SK-N-SH treated with all-trans-retinoic acid at 6 μM for 48 hours (cell line): ENCODE results near the gene GUK1.

Experiments
- ATAC-seq: fragments of 200-7000 bp; cut with Tn5 transposase; 3 replicates; pipeline ENCODE4 v1.9.1; 2020; ENCODE audit warnings: mild to moderate bottlenecking, moderate library complexity
- ARNTL ChIP-seq: fragments of 450-650 bp; formaldehyde crosslinking; IDR thresholded peaks from 2 replicates; pipeline ENCODE4 v1.5.0; 2020; ENCODE audit warnings: low read depth, mild to moderate bottlenecking, moderate library complexity, borderline replicate concordance
- CREB5 ChIP-seq: fragments of 250-450 bp; sonication (Bioruptor Pico); IDR thresholded peaks from 2 replicates; pipeline ENCODE4 v1.5.1; 2020; ENCODE audit warnings: low read depth, mild to moderate bottlenecking, moderate library complexity
- CSDC2 ChIP-seq: fragments of 250-450 bp; sonication (Bioruptor Pico); IDR thresholded peaks from 2 replicates; pipeline ENCODE4 v1.5.0; 2020; ENCODE audit warnings: mild to moderate bottlenecking, moderate library complexity
- CSRNP3 ChIP-seq: fragments of 250-450 bp; sonication (Bioruptor Pico); IDR thresholded peaks from 2 replicates; pipeline ENCODE4 v1.5.1; 2021; ENCODE audit warnings: mild to moderate bottlenecking, moderate library complexity
- ESRRG ChIP-seq: fragments of 250-450 bp; sonication (Bioruptor Pico); IDR thresholded peaks from 2 replicates; pipeline ENCODE4 v1.6.1; 2021; ENCODE audit warnings: mild to moderate bottlenecking
- GLIS3 ChIP-seq: fragments of 250-450 bp; sonication (Bioruptor Pico); IDR thresholded peaks from 2 replicates; pipeline ENCODE4 v1.5.0; 2020; ENCODE audit warnings: mild to moderate bottlenecking, moderate library complexity
- ISL1 ChIP-seq: fragments of 250-450 bp; sonication (Bioruptor Pico); IDR thresholded peaks from 2 replicates; pipeline ENCODE4 v2.1.2; 2022; ENCODE audit warnings: mild to moderate bottlenecking, moderate library complexity
- OSR1 ChIP-seq: fragments of 250-450 bp; sonication (Bioruptor Pico); IDR thresholded peaks from 2 replicates; pipeline ENCODE4 v1.8.0; 2022; ENCODE audit warnings: moderate library complexity, mild to moderate bottlenecking, inconsistent platforms
- PATZ1 ChIP-seq: fragments of 250-450 bp; sonication (Bioruptor Pico); IDR thresholded peaks from 2 replicates; pipeline ENCODE4 v1.8.0; 2020; ENCODE audit warnings: mild to moderate bottlenecking, moderate library complexity, borderline replicate concordance
- PPARA ChIP-seq: fragments of 250-450 bp; sonication (Bioruptor Pico); IDR thresholded peaks from 2 replicates; pipeline ENCODE4 v1.5.0; 2020; ENCODE audit warnings: mild to moderate bottlenecking, borderline replicate concordance
- RARB ChIP-seq: fragments of 250-450 bp; sonication (Bioruptor Pico); IDR thresholded peaks from 2 replicates; pipeline ENCODE4 v1.8.0; 2021; ENCODE audit warnings: mild to moderate bottlenecking, moderate library complexity
- TCF4 ChIP-seq: fragments of 250-450 bp; sonication (Bioruptor Pico); IDR thresholded peaks from 2 replicates; pipeline ENCODE4 v1.8.0; 2021; ENCODE audit warnings: mild to moderate bottlenecking, moderate library complexity, borderline replicate concordance
- TOX ChIP-seq: fragments of 250-450 bp; sonication (Bioruptor Pico); IDR thresholded peaks from 2 replicates; pipeline ENCODE4 v1.8.0; 2021; ENCODE audit warnings: mild to moderate bottlenecking, moderate library complexity, borderline replicate concordance
- TSHZ2 ChIP-seq: fragments of 250-450 bp; sonication (Bioruptor Pico); IDR thresholded peaks from 2 replicates; pipeline ENCODE4 v1.5.0; 2020; ENCODE audit warnings: mild to moderate bottlenecking, moderate library complexity
- ZC3H10 ChIP-seq: fragments of 250-450 bp; sonication (Bioruptor Pico); IDR thresholded peaks from 2 replicates; pipeline ENCODE4 v1.5.1; 2021; ENCODE audit warnings: mild to moderate bottlenecking, moderate library complexity
- ZFP3 ChIP-seq: fragments of 250-450 bp; sonication (Bioruptor Pico); IDR thresholded peaks from 2 replicates; pipeline ENCODE4 v1.5.0; 2020; ENCODE audit warnings: mild to moderate bottlenecking, moderate library complexity
- ZNF565 ChIP-seq: fragments of 450-650 bp; formaldehyde crosslinking; conservative IDR thresholded peaks from 2 replicates; pipeline ENCODE4 v1.5.0; 2020; ENCODE audit warnings: low read depth, mild to moderate bottlenecking, moderate library complexity
- ZNF70 ChIP-seq: fragments of 450-650 bp; formaldehyde crosslinking; IDR thresholded peaks from 2 replicates; pipeline ENCODE4 v1.5.0; 2020; ENCODE audit warnings: mild to moderate bottlenecking, moderate library complexity
- ZNF8 ChIP-seq: fragments of 450-650 bp; formaldehyde crosslinking; IDR thresholded peaks from 2 replicates; pipeline ENCODE4 v1.5.0; 2020; ENCODE audit warnings: mild to moderate bottlenecking, moderate library complexity
- TF ChIP-seq, protein P1 (sequence below): fragments of 250-450 bp; sonication (Bioruptor Pico); IDR thresholded peaks from 2 replicates; pipeline ENCODE4 v1.8.0; 2021; ENCODE audit warnings: low read depth, mild to moderate bottlenecking, moderate library complexity, borderline replicate concordance

The GUK1 gene

DNA sequence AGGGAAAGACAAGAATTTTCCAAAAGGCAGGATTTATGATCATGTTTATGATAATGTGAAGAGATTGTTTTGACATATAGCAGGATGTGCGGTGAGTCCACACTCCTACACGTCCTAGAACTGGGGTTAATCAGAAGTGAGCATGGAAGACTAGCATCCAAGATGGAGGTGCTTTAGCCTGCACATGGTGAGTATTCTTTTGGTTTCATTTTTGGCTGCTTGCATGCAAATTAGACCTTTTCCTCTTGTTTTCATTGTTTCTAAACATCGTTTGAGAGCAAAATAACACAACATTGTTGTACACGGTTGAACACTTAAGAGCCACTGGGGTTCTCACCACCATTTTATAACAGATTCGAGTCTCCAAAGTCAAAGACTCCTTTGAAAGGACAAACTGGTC lies 14.9 kb upstream of the GUK1 start (continued):
- TF ChIP-seq, protein P1, sequence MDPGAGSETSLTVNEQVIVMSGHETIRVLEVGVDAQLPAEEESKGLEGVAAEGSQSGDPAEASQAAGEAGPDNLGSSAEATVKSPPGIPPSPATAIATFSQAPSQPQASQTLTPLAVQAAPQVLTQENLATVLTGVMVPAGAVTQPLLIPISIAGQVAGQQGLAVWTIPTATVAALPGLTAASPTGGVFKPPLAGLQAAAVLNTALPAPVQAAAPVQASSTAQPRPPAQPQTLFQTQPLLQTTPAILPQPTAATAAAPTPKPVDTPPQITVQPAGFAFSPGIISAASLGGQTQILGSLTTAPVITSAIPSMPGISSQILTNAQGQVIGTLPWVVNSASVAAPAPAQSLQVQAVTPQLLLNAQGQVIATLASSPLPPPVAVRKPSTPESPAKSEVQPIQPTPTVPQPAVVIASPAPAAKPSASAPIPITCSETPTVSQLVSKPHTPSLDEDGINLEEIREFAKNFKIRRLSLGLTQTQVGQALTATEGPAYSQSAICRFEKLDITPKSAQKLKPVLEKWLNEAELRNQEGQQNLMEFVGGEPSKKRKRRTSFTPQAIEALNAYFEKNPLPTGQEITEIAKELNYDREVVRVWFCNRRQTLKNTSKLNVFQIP = no peak
- TF ChIP-seq OSR1 (no peak), ZNF565 (CRISPR knock-in tag) (no peak), CREB5 (CRISPR knock-in tag) (no peak)
- TF ChIP-seq, all 23 proteins: peak for 0

DNA sequence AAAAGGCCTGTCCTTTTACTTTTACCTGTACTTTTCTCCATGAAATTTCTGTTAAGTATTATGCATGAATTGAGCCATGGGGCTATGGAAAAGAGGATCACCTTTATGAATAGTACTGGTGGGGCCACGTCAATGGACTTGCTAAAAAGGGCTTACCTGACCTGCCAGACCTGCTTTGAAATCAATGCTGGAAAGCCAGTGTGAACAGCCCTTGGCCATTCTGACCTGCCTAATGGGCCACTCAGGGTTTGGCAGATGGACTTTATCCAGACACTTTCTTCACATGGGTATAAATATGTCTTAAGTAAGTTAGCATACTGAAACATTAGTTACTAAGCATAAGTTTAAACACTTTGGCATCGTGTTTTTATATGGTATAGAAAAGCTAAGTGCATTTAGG lies 8.3 kb upstream of the GUK1 start:
- TF ChIP-seq ZNF8 (CRISPR knock-in tag) = no peak
- TF ChIP-seq CSRNP3 (CRISPR knock-in tag) = no peak
- TF ChIP-seq ZNF70 (CRISPR knock-in tag) = no peak
- TF ChIP-seq ZFP3 (CRISPR knock-in tag) = no peak
- no peak for TF ChIP-seq CSDC2
- TF ChIP-seq ZC3H10 (CRISPR knock-in tag) = no peak
- TF ChIP-seq PPARA = no peak
- TF ChIP-seq, protein P1 = no peak
- no peak for TF ChIP-seq GLIS3 (CRISPR knock-in tag)
- ATAC-seq = no peak

DNA sequence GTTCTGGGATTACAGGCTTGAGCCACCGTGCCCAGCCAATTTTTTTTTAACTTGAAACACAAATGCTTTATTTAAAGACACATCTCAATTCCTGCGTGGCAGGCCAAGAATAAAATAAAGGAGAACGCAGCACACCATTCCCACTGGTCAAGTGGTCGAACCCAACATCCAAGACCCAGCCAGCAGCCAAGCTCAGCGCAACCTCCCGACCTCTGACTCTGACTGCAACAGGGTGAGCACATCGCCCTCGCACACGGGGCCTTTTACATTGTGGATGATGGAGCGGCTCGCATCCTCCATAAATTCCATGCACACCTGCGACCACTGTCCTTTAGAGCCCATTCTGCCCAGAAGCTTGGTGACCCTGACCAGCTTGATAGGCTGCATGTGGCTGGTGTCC lies 5.5 kb upstream of the GUK1 start:
- TF ChIP-seq TCF4 (no peak), ZNF565 (CRISPR knock-in tag) (no peak), TOX (no peak), ARNTL (CRISPR knock-in tag) (no peak), CREB5 (CRISPR knock-in tag) (no peak), TSHZ2 (CRISPR knock-in tag) (no peak), ISL1 (CRISPR knock-in tag) (no peak), ZFP3 (CRISPR knock-in tag) (no peak)
- no peak for ATAC-seq

DNA sequence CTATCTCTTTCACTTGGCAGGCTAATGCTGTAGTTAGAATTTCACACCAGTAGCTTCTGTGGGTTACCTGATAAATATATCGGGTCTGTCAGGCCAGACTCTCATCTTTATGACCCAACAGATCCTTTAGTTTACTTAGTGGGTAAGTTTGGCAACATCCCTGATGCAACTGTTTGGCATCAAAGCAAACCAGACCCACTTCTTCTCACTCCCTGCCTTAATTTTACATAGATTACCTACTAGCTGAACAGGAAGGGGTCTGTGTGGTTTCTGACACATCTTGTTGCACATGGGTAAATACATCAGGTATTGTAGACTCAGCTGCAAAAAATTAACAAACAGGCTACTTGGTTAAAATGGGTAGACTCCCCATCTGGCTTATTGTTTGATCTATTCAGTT lies 3.2 kb upstream of the GUK1 start:
- ATAC-seq = no peak
- TF ChIP-seq ZC3H10 (CRISPR knock-in tag) = no peak
- no peak for TF ChIP-seq ZNF8 (CRISPR knock-in tag)
- no peak for TF ChIP-seq RARB (CRISPR knock-in tag)
- TF ChIP-seq, protein P1 = no peak
- no peak for TF ChIP-seq GLIS3 (CRISPR knock-in tag)
- TF ChIP-seq ISL1 (CRISPR knock-in tag) = no peak
- no peak for TF ChIP-seq CSRNP3 (CRISPR knock-in tag)
- no peak for TF ChIP-seq PPARA
- TF ChIP-seq PATZ1 (CRISPR knock-in tag) = no peak
- TF ChIP-seq ESRRG (CRISPR knock-in tag) = no peak
- no peak for TF ChIP-seq CSDC2
- no peak for TF ChIP-seq ZNF565 (CRISPR knock-in tag)
- no peak for TF ChIP-seq ARNTL (CRISPR knock-in tag)
